Mucosa of stomach (tissue), 1 donor: ENCODE data around the gene GALNTL6.

Experiments
- H3K27me3 ChIP-seq: one replicate; pipeline ENCODE4 v1.7.0; 2013; ENCODE audit warnings: mild to moderate bottlenecking, low read length; ENCODE audit not compliant: control insufficient read depth, insufficient read depth
- H3K36me3 ChIP-seq: one replicate; pipeline ENCODE4 v1.7.0; 2013; ENCODE audit warnings: low read length; ENCODE audit not compliant: control insufficient read depth, insufficient read depth
- H3K4me1 ChIP-seq: one replicate; pipeline ENCODE4 v1.7.0; 2013; ENCODE audit warnings: mild to moderate bottlenecking, low read length; ENCODE audit not compliant: control insufficient read depth, insufficient read depth
- H3K4me3 ChIP-seq: one replicate; pipeline ENCODE4 v1.7.0; 2013; ENCODE audit warnings: low read length
- H3K9ac ChIP-seq: one replicate; pipeline ENCODE4 v1.7.0; 2013; ENCODE audit warnings: mild to moderate bottlenecking, low read length, moderate library complexity
- H3K9me3 ChIP-seq: one replicate; pipeline ENCODE4 v1.7.0; 2013; ENCODE audit warnings: mild to moderate bottlenecking, low read length, moderate library complexity; ENCODE audit not compliant: control insufficient read depth
- donor health status: Pancreatic carcinoma.

Gene GALNTL6

DNA sequence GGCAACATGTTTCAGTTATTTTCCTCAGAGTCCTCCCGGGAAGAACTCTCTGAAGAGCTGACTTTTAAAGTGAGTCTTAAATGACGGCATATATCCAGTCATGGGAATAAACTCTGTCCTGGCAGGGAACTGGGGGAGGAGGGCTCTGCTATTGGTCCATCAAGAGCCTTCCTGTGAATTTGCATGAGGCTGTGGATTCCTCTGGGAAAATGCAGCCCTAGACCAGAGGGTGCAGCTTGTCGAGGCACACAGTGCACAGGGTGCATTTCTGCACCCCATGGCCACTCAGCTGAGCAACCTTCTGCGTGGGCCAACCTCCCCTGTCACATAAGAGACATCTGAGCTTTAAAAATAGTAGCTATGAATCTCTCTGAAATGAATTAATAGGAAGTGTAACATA, 360.0 kb downstream of the GALNTL6 start:
- Histone ChIP-seq H3K9me3 (no peaks in the 10 kb centered on the region), H3K9ac (no peak overlapping the region), H3K4me1 (no peaks in the 10 kb centered on the region), H3K27me3 (no peaks in the 10 kb centered on the region), H3K36me3 (no peaks in the 10 kb centered on the region), H3K4me3 (no peak overlapping the region)

DNA sequence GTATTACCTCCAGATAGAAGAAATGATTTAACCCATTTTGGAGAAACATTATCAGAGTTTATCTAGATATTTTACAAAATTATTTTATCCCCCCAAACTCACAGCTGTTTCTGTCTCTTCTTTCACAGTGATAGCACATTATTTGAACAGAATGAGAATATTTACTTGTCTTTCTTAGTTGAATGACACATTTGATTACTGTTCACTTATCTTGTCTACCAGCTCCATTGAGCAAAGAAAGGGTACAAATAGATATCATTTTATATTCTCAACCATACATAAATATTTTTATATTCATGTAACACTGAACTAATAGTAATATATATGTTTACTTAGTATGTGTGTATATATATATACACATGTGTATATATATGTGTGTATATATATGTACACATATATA, 364.2 kb downstream of the GALNTL6 start:
- H3K9me3 ChIP-seq, result no peaks in the 10 kb centered on the region
- H3K36me3 ChIP-seq, result no peaks in the 10 kb centered on the region
- no peak overlapping the region for H3K4me3 ChIP-seq
- no peaks in the 10 kb centered on the region for H3K27me3 ChIP-seq
- H3K9ac ChIP-seq, result no peak overlapping the region
- no peaks in the 10 kb centered on the region for H3K4me1 ChIP-seq

DNA sequence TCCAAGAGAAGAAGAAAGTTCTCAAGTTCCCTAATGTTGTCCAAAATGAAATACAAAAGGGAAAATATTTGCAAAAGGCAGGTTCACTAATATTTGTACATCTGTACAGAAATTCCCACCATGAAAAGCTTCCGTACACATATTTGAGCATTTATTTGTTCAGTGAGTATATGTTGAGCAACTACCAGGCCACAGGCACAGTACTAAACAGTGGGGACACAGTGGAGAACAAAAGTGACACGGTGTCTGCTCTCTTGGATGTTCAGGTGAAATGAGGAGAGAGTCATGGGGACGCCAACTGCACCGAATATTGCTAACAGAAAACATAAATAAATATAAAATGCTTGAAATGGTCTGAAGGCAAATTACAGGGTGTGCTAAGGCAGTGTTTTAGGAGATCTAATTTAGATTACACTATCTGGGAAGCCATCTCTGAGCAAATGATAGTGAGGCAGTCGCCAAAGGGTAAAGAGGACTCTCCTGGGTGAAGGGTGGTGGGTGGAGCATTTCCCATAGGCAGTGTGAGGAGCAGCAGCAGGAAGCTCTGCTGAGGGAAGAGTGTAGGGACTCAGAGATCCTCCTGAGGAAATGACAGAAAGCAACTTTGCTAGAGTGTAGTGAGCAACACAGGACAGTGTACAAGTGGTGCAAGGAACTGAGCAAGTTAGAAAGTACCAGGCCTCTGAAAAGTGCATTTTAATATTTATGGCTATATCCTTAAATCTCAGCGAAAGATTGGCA, 375.2 kb downstream of the GALNTL6 start:
- no peaks in the 10 kb centered on the region for H3K9me3 ChIP-seq
- no peaks in the 10 kb centered on the region for H3K27me3 ChIP-seq
- H3K36me3 ChIP-seq, result no peaks in the 10 kb centered on the region
- no peak overlapping the region for H3K9ac ChIP-seq
- H3K4me1 ChIP-seq, result no peaks in the 10 kb centered on the region
- H3K4me3 ChIP-seq, result no peak overlapping the region

DNA sequence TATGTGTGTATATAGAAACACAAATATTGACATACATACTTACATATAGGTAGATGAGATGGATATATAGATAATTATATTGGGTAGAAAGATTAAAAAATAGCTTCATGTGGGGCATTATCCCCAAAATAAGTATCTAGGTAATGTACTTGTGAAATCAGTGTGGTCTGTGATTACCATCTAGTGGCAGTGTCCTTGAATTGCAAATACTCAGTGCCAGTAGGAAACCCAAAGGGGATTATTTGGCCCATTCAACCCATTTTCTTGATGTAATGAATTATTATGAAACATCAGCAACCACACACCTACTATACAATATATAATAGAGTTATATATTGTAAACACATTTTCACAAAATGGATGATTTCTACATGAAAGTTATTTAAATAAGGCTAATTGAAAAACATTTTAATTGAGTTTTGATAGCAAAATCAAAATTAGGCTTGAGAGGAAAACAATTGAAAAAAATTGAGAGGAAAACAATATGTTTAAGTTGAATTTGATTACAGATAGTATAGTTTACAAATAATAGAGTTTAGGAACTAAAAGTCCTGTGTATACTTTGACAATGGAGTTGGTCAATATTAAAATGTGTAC, 389.4 kb downstream of the GALNTL6 start:
- H3K36me3 ChIP-seq, result no peaks in the 10 kb centered on the region
- H3K27me3 ChIP-seq, result no peaks in the 10 kb centered on the region
- no peaks in the 10 kb centered on the region for H3K9me3 ChIP-seq
- no peak overlapping the region for H3K9ac ChIP-seq
- H3K4me1 ChIP-seq, result no peaks in the 10 kb centered on the region
- H3K4me3 ChIP-seq, result no peak overlapping the region

DNA sequence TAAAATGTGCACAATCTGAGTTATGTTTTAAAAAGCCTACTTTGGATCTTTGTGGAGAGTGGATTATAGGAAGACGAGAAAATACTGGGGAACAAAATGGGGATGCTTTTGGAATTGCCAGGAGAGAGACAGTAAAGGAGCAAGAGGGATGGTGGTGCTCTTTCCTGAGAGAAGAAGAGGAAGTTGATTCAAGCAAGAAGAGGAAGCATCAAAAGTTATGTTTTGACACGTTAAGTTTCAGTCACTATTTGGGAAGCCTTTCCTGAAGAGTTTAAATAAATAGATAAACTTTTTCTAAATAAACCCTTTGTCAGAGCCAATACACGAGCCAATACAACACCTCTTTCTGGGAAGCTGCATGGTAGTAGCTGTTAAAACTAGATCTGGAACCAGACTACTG, 394.1 kb downstream of the GALNTL6 start:
- Histone ChIP-seq H3K36me3 (no peaks in the 10 kb centered on the region), H3K4me1 (no peaks in the 10 kb centered on the region), H3K9me3 (no peaks in the 10 kb centered on the region), H3K9ac (no peak overlapping the region), H3K4me3 (no peak overlapping the region), H3K27me3 (no peaks in the 10 kb centered on the region)

DNA sequence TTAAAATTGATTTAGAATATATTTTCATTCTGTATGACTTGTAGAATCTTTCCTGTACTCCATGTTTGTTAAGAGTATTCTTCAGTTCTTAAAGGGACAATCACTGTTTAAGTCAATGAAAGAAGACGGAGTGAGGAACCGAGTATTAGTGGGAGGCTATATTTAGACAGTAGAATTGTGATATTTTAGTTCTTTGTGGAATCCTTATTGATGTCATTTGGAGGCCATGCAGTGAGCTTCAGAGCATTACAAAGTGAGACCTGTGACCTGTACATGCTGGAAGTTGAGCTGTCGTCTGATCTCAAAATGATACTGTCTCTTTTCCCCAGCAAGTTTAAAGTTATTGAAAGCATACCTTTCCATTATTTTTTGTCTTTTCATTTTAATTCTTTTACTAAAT, 394.7 kb downstream of the GALNTL6 start:
- H3K27me3 ChIP-seq, result no peaks in the 10 kb centered on the region

DNA sequence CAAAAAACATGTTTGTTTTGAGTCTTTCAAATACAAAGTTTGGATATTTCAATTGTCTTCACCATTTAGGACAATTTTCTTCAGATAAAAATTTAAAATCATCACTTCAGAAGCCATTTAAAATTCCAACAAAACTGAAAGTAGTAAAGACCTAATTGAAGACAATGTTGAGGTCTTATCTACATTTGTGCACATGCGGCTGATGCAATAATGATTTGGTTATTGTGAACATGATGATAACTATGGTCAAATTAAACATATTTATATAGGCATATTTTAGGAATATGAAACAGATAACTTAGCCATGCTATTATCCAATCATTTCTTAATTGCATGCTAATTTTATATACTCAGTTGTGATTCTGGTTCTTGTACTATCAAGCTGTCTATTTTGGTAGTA, 407.5 kb downstream of the GALNTL6 start:
- Histone ChIP-seq H3K9me3 (no peaks in the 10 kb centered on the region), H3K36me3 (no peaks in the 10 kb centered on the region), H3K9ac (no peak overlapping the region), H3K27me3 (no peaks in the 10 kb centered on the region), H3K4me1 (no peaks in the 10 kb centered on the region), H3K4me3 (no peak overlapping the region)

More for the DNA sequence above, 394.7 kb downstream of the GALNTL6 start:
- Histone ChIP-seq H3K4me3 (no peak overlapping the region), H3K9me3 (no peaks in the 10 kb centered on the region), H3K4me1 (no peaks in the 10 kb centered on the region), H3K9ac (no peak overlapping the region), H3K36me3 (no peaks in the 10 kb centered on the region)

DNA sequence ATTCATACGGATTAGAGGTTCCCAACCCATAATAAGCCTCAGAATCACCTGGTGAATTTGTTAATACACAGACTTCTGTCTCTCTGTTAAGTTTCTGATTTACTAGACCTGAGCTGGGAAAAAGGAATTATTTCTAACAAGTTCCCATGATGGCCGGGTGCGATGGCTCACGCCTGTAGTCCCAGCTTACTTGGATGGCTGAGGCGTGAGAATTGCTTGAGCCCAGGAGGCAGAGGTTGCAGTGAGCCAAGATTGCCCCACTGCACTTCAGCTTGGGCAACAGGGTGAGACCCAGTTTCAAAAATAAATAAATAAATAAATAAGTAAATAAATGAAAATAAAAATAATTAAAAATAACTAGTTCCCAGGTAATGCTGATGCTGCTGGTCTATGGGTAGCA, 412.3 kb downstream of the GALNTL6 start:
- H3K36me3 ChIP-seq, result no peaks in the 10 kb centered on the region
- no peak overlapping the region for H3K9ac ChIP-seq
- H3K9me3 ChIP-seq, result no peaks in the 10 kb centered on the region
- no peak overlapping the region for H3K4me3 ChIP-seq
- H3K27me3 ChIP-seq, result no peaks in the 10 kb centered on the region
- no peaks in the 10 kb centered on the region for H3K4me1 ChIP-seq

DNA sequence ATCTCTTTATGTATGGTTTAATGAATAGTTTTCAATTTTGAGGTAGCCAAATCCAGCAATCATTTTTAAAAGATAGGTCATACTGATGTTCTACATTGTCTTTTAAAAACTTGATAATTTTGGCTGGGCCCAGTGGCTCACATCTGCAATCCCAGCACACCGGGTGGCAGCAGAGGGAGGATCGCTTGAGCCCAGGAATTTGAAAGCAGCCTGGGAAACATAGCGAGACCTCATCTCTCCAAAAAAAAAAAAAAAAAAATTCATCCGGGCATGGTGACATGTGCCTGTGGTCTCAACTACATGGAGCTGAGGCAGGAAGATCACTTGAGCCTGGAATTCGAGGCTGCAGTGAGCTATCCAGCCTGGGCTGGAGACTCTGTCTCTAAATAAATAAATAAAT, 419.8 kb downstream of the GALNTL6 start:
- no peak overlapping the region for H3K9ac ChIP-seq
- no peak overlapping the region for H3K4me3 ChIP-seq
- H3K27me3 ChIP-seq, result no peaks in the 10 kb centered on the region
- no peaks in the 10 kb centered on the region for H3K9me3 ChIP-seq
- H3K4me1 ChIP-seq, result no peaks in the 10 kb centered on the region
- H3K36me3 ChIP-seq, result no peaks in the 10 kb centered on the region

DNA sequence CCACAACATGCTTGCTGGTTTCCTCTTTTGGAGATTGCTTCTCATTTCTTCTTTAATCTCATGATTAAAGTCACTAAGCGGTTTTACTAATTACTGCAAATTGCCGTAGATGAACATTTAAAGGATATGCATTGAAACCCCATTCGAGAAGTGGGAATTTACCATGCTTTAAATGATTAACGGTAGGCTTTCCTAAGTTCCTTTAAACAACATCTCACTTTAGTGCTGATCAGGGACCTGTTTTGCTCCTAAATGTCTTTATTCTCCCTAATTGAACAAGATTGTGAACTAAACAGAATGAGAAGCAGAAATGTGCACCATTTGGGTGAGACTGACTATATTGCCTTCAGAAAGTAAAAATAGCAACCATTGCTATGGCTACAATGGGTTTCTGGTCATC, 430.3 kb downstream of the GALNTL6 start:
- H3K9ac ChIP-seq, result no peak overlapping the region
- no peaks in the 10 kb centered on the region for H3K27me3 ChIP-seq
- no peak overlapping the region for H3K4me3 ChIP-seq
- peaks cover 3% of the 10 kb centered on the region for H3K9me3 ChIP-seq
- H3K36me3 ChIP-seq, result no peaks in the 10 kb centered on the region
- H3K4me1 ChIP-seq, result no peaks in the 10 kb centered on the region

DNA sequence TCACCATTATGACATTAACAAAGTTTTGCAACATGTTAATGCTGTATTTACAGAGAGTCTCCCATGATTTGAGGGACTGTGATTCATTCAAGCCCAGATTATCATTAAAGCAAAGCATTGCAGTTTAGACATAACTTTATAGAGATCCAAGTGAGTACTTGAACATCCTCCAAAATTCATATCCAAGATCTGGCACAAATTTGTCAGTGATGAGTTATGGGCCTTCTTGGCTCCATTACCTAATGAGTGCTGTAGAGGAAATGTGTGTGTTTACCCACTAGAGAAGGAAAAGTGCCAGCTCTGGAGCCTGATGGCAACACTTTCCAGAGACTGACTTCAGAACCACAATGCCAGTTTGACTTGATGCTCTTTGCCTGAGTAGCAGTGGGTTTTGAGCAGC, 432.3 kb downstream of the GALNTL6 start:
- Histone ChIP-seq H3K4me1 (no peaks in the 10 kb centered on the region), H3K4me3 (no peak overlapping the region)

DNA sequence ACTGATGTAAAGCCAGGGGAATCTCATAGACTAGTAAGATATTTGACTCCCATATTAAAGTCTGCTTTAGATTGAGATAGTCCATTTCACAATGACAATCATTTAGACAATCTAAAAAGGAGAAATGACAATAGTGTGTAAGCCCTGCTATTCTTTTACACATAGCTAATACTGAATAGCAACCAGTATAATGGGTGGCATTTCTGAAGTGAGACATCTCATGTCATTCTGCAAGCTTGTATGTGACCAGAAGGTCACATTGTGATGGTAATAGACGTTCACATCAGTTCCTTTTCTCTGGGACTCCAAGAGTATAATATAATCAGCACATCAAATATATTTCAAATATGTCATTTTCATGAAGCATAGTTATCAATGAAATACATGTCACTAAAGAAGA, 440.2 kb downstream of the GALNTL6 start:
- Histone ChIP-seq H3K9ac (no peak overlapping the region), H3K36me3 (no peaks in the 10 kb centered on the region), H3K4me3 (no peak overlapping the region), H3K27me3 (no peaks in the 10 kb centered on the region), H3K9me3 (no peaks in the 10 kb centered on the region), H3K4me1 (no peaks in the 10 kb centered on the region)

More for the DNA sequence above, 432.3 kb downstream of the GALNTL6 start:
- H3K9me3 ChIP-seq, result peaks cover 3% of the 10 kb centered on the region
- H3K9ac ChIP-seq, result no peak overlapping the region
- H3K27me3 ChIP-seq, result no peaks in the 10 kb centered on the region
- no peaks in the 10 kb centered on the region for H3K36me3 ChIP-seq
